ENCODE results near the gene KCNH2.
"Not testable (repeated sequence)": the region's sequence is repeated elsewhere in the genome, so short reads cannot be mapped to it uniquely, and the experiment has no call there.

KCNH2 gene

DNA sequence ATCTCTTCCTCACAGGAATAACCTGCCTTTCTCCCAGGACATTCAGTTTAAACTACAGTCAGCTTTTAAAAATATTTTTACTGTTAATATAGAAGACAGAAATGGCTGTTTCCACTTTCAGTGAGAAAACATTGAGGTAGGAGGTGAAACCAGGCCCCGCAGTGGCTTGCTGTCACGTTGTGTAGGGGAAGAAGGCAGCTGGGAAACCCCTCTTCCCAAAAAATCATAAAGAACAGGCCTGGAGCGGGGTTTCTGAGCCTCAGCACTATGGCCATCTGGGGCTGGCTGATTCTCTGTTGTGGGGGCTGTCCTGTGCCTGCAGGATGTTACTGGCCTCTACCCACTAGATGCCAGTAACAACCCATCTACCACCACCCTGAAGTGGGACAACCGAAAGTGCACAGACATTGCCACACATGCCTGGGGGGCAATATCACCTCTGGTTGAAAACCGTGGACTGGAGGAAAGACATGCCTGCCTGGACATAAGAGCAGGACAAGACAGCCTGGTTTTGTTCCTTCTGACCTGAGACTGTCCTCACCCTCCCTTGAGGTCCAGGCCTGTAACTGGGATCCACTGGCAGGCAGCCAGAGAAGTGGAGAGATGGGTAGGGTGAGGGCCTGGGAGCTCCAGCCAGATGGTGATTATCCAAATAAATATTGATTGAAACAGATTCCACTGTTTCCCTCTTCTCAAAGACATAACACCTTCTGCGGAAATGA is 43.9 kb downstream of the KCNH2 start:
- DNase-seq (ENCODE audit: low spot score) = no peak

DNA sequence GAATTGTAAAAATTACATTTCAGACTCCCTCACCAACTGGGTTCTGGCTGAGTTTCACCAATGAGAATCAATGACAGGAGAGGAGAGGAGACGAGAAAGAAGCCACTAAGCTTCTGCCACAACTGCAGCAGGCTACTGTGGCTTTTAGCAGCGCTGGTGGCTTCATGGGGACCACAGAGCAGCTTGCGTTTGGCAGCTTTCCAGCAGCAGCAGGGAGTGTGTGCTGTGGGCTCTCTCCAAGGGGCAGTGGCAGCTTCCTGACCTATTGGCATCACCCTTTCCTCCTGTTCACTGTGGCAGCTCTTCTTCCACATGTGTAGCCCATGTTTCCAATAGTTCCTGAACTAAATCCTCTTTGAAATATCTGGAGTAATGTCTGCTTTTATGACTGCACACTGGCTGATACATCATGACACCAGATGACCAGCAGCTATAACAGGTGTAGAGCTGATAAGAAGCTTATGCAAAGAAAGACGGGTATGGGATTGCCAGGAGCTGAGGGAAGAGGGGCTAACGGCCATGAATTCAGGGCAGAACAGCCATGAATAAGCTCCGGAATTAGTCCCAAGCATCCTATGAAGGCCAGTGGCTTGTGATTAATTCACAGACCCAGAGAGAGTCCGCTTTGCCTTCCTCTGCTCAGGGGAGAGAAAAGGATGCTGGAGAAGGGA is 46.8 kb downstream of the KCNH2 start:
- no peak for DNase-seq (ENCODE audit: low spot score)

- no peak for DNase-seq (ENCODE audit: low spot score)
These were observed 49.6 kb downstream of the KCNH2 start for GRCh38 chr7:150928541-150928940.

- no peak for DNase-seq (ENCODE audit: low spot score)
These were observed 50.2 kb downstream of the KCNH2 start for GRCh38 chr7:150927956-150928344.

GRCh38 chr7:150927157-150927955 is 50.8 kb downstream of the KCNH2 start:
- no peak for DNase-seq (ENCODE audit: low spot score)

- DNase-seq (ENCODE audit: low spot score) = no peak
These were observed 52.1 kb downstream of the KCNH2 start for GRCh38 chr7:150926066-150926465.

- no peak for DNase-seq (ENCODE audit: low spot score)
These were observed 53.7 kb downstream of the KCNH2 start for GRCh38 chr7:150924369-150924781.

- no peak for DNase-seq (ENCODE audit: low spot score)
These were observed 54.3 kb downstream of the KCNH2 start for GRCh38 chr7:150923802-150924201.

GRCh38 chr7:150923196-150923595 is 54.9 kb downstream of the KCNH2 start:
- no peak for DNase-seq (ENCODE audit: low spot score)

DNA sequence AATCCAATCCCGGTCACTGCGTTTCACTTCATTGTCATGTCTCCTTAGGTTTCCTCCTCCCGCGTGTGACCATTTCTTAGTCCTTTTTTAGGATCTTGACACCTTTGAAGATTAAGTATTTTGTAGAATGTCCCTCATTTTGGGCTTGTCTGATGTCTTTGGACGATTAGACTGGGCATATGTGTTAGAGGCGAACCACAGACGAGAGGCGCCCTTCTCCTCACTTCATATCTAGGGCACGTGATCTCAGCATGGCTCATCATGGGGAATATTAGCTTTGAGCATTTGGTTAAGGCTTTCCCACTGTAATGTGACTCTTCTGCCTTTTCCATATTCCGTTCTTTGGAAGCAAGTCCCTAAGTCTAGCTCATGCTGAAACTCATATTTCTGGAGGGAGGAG is 59.0 kb downstream of the KCNH2 start:
- DNase-seq (ENCODE audit: low spot score) = no peak

DNA sequence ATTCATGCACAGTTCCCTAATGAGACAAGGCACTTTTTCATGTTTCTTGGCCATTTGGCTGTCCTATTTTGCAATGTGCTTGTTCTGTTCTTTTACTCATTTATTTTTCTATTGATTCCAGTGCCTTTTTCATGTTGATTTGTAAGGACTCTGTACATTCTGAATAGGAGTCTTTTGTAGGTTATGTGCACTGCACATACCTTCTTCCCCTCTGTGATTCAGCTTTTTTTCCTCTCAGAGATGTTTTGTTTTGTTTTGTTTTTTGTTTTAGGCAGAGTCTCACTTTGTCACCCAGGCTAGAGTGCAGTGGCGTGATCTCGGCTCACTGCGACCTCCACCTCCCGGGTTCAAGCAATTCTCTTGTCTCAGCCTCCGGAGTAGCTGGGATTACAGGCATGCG is 59.7 kb downstream of the KCNH2 start:
- no peak for DNase-seq (ENCODE audit: low spot score)

DNA sequence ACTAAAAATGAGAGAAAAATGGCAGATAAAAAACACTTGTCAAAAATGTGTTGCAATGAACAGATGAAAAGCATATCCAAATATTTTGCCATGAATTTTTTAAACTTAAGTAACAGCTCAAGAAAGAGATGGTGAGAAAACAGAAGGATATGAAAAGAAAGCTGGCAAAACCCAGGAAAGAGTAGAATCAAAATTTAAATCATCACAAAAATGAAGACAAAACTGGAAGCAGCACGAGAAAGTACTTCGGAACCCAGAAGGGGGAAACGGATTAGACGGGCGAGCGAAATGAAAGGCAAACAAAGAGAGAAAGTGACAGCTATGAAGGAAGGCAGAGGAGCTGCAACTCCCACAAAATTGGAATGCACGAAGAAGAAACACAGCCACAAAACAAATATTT is 60.2 kb downstream of the KCNH2 start:
- DNase-seq (ENCODE audit: low spot score) = no peak

- no peak for DNase-seq (ENCODE audit: low spot score)
These were observed 61.5 kb downstream of the KCNH2 start for GRCh38 chr7:150916670-150917069.

- no peak for DNase-seq (ENCODE audit: low spot score)
These were observed 63.2 kb downstream of the KCNH2 start for GRCh38 chr7:150914966-150915365.

DNA sequence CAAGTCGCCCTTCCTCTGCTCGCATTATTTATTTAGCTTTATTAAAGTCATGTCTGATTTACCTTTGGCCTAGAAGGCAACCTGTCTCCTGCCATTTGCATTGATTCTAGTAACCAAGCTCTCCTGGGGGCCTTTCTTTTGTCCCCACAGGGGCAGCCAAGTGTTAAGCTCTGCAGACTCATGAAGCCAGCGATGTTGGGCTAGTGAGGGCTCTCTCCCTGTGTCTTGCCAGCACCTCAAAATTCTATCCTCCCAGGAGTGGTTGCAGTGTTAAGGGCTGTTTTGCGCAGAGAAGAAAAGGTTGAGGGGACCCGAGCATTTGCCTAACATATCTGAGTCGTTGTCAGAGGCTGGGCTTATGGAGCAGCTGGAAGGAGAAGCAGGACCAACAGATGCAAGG is 63.9 kb downstream of the KCNH2 start:
- DNase-seq (ENCODE audit: low spot score) = no peak

GRCh38 chr7:150912427-150912826 is 65.7 kb downstream of the KCNH2 start:
- DNase-seq (ENCODE audit: low spot score) = no peak

GRCh38 chr7:150911590-150912267 is 66.4 kb downstream of the KCNH2 start:
- no peak for DNase-seq (ENCODE audit: low spot score)

GRCh38 chr7:150910996-150911422 is 67.1 kb downstream of the KCNH2 start:
- no peak for DNase-seq (ENCODE audit: low spot score)

- DNase-seq (ENCODE audit: low spot score) = not testable (repeated sequence)
These were observed 67.7 kb downstream of the KCNH2 start for GRCh38 chr7:150910305-150910995.

DNA sequence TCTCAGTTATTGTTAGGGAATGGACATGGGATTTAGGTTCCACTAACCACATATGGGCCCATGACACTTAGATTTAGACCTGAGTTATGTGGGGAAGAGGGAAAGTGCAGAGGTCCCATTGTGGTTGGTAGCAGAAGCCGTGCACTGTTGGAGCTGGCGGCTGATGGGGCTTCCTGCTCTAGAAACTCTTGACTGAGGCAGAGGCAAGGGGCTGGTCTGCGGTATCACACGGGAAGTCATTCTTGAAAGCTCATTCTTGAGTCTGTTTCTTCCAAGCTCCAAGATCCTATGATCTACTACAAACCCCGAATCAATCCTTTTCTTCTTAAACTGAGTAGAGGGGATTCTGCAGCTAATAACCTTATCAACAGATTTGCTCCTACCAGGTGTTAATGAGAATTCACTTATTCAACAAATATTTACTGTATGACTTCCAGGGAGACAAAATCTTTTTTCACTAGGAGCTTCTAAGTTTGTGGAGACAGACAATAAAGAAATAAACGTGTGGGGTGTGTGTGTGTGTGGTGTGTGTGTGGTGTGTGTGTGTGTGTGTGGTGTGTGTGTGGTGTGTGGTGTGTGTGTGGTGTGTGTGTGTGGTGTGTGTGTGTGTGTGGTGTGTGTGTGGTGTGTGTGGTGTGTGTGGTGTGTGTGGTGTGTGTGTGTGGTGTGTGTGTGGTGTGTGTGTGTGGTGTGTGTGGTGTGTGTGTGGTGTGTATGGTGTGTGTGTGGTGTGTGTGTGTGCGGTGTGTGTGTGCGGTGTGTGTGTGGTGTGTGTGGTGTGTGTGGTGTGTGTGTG is 68.7 kb downstream of the KCNH2 start:
- DNase-seq (ENCODE audit: low spot score) = peak; percentile 26

DNA sequence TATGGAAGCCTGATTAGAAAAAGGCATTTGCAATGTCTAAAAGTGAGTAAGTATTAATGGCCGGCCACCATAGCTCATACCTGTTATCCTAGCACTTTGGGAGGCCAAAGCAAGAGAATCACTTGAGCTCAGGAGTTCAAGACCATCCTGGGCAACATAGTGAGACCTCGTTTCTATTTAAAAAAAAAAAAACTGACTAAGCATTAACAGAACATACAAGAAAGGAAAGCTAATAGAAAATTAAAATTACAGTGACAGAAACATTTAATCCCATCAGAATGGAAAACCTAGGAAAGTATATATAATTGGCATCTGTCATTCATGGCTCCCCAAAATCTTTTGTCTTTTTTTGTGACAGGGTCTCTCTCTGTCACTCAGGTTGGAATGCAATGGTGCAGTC is 69.9 kb downstream of the KCNH2 start:
- no peak for DNase-seq (ENCODE audit: low spot score)

All from activated CD4-positive, alpha-beta T cell treated with anti-CD3 and anti-CD28 coated beads, Interleukin-2, Interleukin-4, amounts not matched to agents 100 ng/mL and 50 ng/mL, durations not matched to agents 16 hours and 8 hours (primary cell).